IMR-90 (cell line): ENCODE results near the gene ZNF582. TPM values are rescaled to one million over a fixed set of nuclear protein-coding genes. Genes with fewer than 3 reads are reported as not detected.

Experiments used
- ATAC-seq: fragments of 200-7000 bp; cut with Tn5 transposase; 2 replicates; pipeline ENCODE4 v1.9.1; 2020; ENCODE audit warnings: low read depth, mild to moderate bottlenecking, moderate library complexity
- BruUV-seq: library from RNA; stranded (reverse); fragments of 400-500 nt; replicated peaks from 2 replicates; lab custom pipeline; 2021; lab: Mats Ljungman, UMichigan
- CTCF ChIA-PET: fragments of 300-600 bp; formaldehyde crosslinking; extraction: SDS; loops from one replicate; lab custom pipeline; 2021; ENCODE audit warnings: antibody characterized with exemption; lab: Yijun Ruan, JAX
- POLR2A ChIA-PET: fragments of 300-600 bp; sonication (Branson Sonifier 250); formaldehyde crosslinking; loops from one replicate; lab custom pipeline; 2022; ENCODE audit warnings: antibody characterized with exemption; ENCODE audit not compliant: unreplicated experiment; lab: Charles Lee
- DNase-seq: peaks from one replicate; pipeline ENCODE4 v3.0.0; 2013
- H2AFZ ChIP-seq: replicated peaks from 2 replicates; pipeline ENCODE3; 2013; ENCODE audit warnings: low read length, mild to moderate bottlenecking; ENCODE audit not compliant: poor library complexity
- H2AK5ac ChIP-seq: 2 replicates; pipeline ENCODE4 v1.6.1; 2013; ENCODE audit warnings: low read depth, low read length, inconsistent platforms
- H2AK9ac ChIP-seq: replicated peaks from 2 replicates; pipeline ENCODE3; 2013; ENCODE audit warnings: mild to moderate bottlenecking, low read depth, low read length, moderate library complexity; ENCODE audit not compliant: poor library complexity
- H2BK120ac ChIP-seq: 2 replicates; pipeline ENCODE4 v1.6.1; 2013; ENCODE audit warnings: low read depth, low read length, inconsistent platforms
- H2BK15ac ChIP-seq: 3 replicates; pipeline ENCODE4 v1.6.1; 2013; ENCODE audit warnings: low read depth, low read length, inconsistent platforms
- H2BK20ac ChIP-seq: 2 replicates; pipeline ENCODE4 v1.6.1; 2013; ENCODE audit warnings: low read depth, mild to moderate bottlenecking, inconsistent platforms, low read length, moderate library complexity
- H2BK5ac ChIP-seq: 2 replicates; pipeline ENCODE4 v1.6.1; 2013; ENCODE audit warnings: mild to moderate bottlenecking, low read depth, low read length, inconsistent platforms; ENCODE audit not compliant: poor library complexity, severe bottlenecking
- H3K14ac ChIP-seq: replicated peaks from 2 replicates; pipeline ENCODE4 v1.6.1; 2013; ENCODE audit warnings: low read depth, low read length, inconsistent platforms
- H3K18ac ChIP-seq: 2 replicates; pipeline ENCODE4 v1.6.1; 2013; ENCODE audit warnings: low read depth, low read length, control low read depth
- H3K23ac ChIP-seq: 2 replicates; pipeline ENCODE4 v1.6.1; 2013; ENCODE audit warnings: low read depth, low read length, inconsistent platforms
- H3K27ac ChIP-seq: 2 replicates; pipeline ENCODE4 v1.5.1; 2013; ENCODE audit warnings: mild to moderate bottlenecking, control low read depth, low read length; ENCODE audit not compliant: insufficient read depth
- H3K27me3 ChIP-seq: 2 replicates; pipeline ENCODE4 v1.6.1; 2013; ENCODE audit warnings: low read length; ENCODE audit not compliant: control insufficient read depth, insufficient read depth
- H3K36me3 ChIP-seq: 2 replicates; pipeline ENCODE4 v1.6.1; 2013; ENCODE audit warnings: low read length, mixed read lengths; ENCODE audit not compliant: control insufficient read depth, insufficient read depth
- H3K4ac ChIP-seq: 2 replicates; pipeline ENCODE4 v1.6.1; 2013; ENCODE audit warnings: low read depth, low read length, inconsistent platforms
- H3K4me1 ChIP-seq: 2 replicates; pipeline ENCODE4 v1.6.1; 2013; ENCODE audit warnings: low read length, mixed read lengths; ENCODE audit not compliant: control insufficient read depth, insufficient read depth
- H3K4me2 ChIP-seq: 2 replicates; pipeline ENCODE4 v1.6.1; 2013; ENCODE audit warnings: low read depth, mild to moderate bottlenecking, control low read depth, low read length, moderate library complexity
- H3K4me3 ChIP-seq: 2 replicates; pipeline ENCODE4 v1.5.1; 2013; ENCODE audit warnings: low read depth, mild to moderate bottlenecking, control low read depth, low read length, moderate library complexity; ENCODE audit not compliant: insufficient read depth
- H3K56ac ChIP-seq: 2 replicates; pipeline ENCODE4 v1.6.1; 2013; ENCODE audit warnings: low read length, inconsistent platforms; ENCODE audit not compliant: insufficient read depth; ENCODE audit errors: extremely low read depth
- H3K79me1 ChIP-seq, 2 experiments: 2 replicates each; pipeline ENCODE4 v1.6.1; 2013; ENCODE audit warnings: low read length in 2 of 2, inconsistent platforms in 1 of 2, low read depth in 1 of 2
- H3K9ac ChIP-seq: 2 replicates; pipeline ENCODE4 v1.6.1; 2013; ENCODE audit warnings: low read depth, low read length, control low read depth
- H3K9me1 ChIP-seq: 2 replicates; pipeline ENCODE4 v1.6.1; 2013; ENCODE audit warnings: low read length, inconsistent platforms; ENCODE audit not compliant: insufficient read depth
- H3K9me3 ChIP-seq: 2 replicates; pipeline ENCODE4 v1.6.1; 2013; ENCODE audit warnings: low read length; ENCODE audit not compliant: control insufficient read depth, insufficient read depth
- H4K20me1 ChIP-seq: 2 replicates; pipeline ENCODE4 v1.6.1; 2013; ENCODE audit warnings: low read length, inconsistent platforms; ENCODE audit not compliant: insufficient read depth
- H4K5ac ChIP-seq: 2 replicates; pipeline ENCODE4 v1.6.1; 2013; ENCODE audit warnings: mild to moderate bottlenecking, low read depth, low read length, control low read depth
- H4K8ac ChIP-seq, 2 experiments: 2 replicates each; pipeline ENCODE4 v1.6.1; 2013; ENCODE audit warnings: low read depth in 2 of 2, low read length in 2 of 2, control low read depth in 1 of 2, inconsistent platforms in 1 of 2
- H4K91ac ChIP-seq: 2 replicates; pipeline ENCODE4 v1.6.1; 2013; ENCODE audit warnings: low read depth, low read length, inconsistent platforms; ENCODE audit not compliant: insufficient read depth
- BHLHE40 ChIP-seq: fragments of 150-350 bp; IDR thresholded peaks from 2 replicates; pipeline ENCODE4 v1.6.1; 2016; ENCODE audit warnings: mild to moderate bottlenecking, low read depth, low read length
- CEBPB ChIP-seq: IDR thresholded peaks from 2 replicates; pipeline ENCODE4 v1.6.1; 2012; ENCODE audit warnings: low read depth, low read length, improper control_type of control experiment
- CHD1 ChIP-seq: IDR thresholded peaks from 2 replicates; pipeline ENCODE4 v1.6.1; 2012; ENCODE audit warnings: low read depth, low read length, improper control_type of control experiment
- CTCF ChIP-seq: conservative IDR thresholded peaks from 2 replicates; pipeline ENCODE4 v1.5.1; 2012; ENCODE audit warnings: mild to moderate bottlenecking, low read depth, low read length, improper control_type of control experiment
- FOS ChIP-seq: fragments of 150-350 bp; IDR thresholded peaks from 2 replicates; pipeline ENCODE4 v1.6.1; 2016; ENCODE audit warnings: low read depth, low read length
- MAZ ChIP-seq: IDR thresholded peaks from 2 replicates; pipeline ENCODE4 v1.6.1; 2012; ENCODE audit warnings: low read depth, mild to moderate bottlenecking, low read length, improper control_type of control experiment, moderate library complexity, borderline replicate concordance
- MXI1 ChIP-seq: IDR thresholded peaks from 2 replicates; pipeline ENCODE4 v1.6.1; 2012; ENCODE audit warnings: low read depth, mild to moderate bottlenecking, low read length, moderate library complexity, borderline replicate concordance
- POLR2A ChIP-seq: IDR thresholded peaks from 2 replicates; pipeline ENCODE4 v1.6.1; 2012; ENCODE audit warnings: mild to moderate bottlenecking, low read depth, low read length
- RAD21 ChIP-seq: IDR thresholded peaks from 2 replicates; pipeline ENCODE4 v1.6.1; 2012; ENCODE audit warnings: low read length, improper control_type of control experiment
- RCOR1 ChIP-seq: IDR thresholded peaks from 2 replicates; pipeline ENCODE4 v1.6.1; 2012; ENCODE audit warnings: mild to moderate bottlenecking, low read length, improper control_type of control experiment; ENCODE audit not compliant: insufficient replicate concordance
- RFX5 ChIP-seq: IDR thresholded peaks from 2 replicates; pipeline ENCODE4 v1.8.0; 2012; ENCODE audit warnings: low read depth, mild to moderate bottlenecking, low read length, moderate library complexity
- SMC3 ChIP-seq: fragments of 150-350 bp; IDR thresholded peaks from 2 replicates; pipeline ENCODE4 v1.6.1; 2016; ENCODE audit warnings: low read depth, mild to moderate bottlenecking, antibody characterized with exemption, low read length, moderate library complexity
- USF2 ChIP-seq: fragments of 150-350 bp; IDR thresholded peaks from 2 replicates; pipeline ENCODE4 v1.6.1; 2017; ENCODE audit warnings: mild to moderate bottlenecking, antibody characterized with exemption, low read length, low read depth
- WGBS, 2 experiments: methylation state at CpG; one replicate each; pipeline versions ENCODE4 v1.1.5 to v1.1.7; 2013; ENCODE audit warnings: missing lambda C conversion rate in 2 of 2; ENCODE audit not compliant: insufficient read length in 1 of 2; ENCODE audit errors: extremely low coverage in 2 of 2; 5-methylcytosine and 5-hydroxymethylcytosine counted together
- dilution Hi-C: fragments of 300-500 bp; cut with HindIII; formaldehyde crosslinking; loops from one replicate; pipeline ENCODE4 v1.14.3; 2018; ENCODE audit warnings: low sequenced_read_pairs; ENCODE audit not compliant: unreplicated experiment
- in situ Hi-C: fragments of 300-500 bp; cut with MboI; formaldehyde crosslinking; loops from 3 replicates; pipeline ENCODE4 v1.14.3; 2019; ENCODE audit warnings: low sequenced_read_pairs, inconsistent platforms, mixed read lengths
- intact Hi-C: fragments of 100-400 bp; cut with micrococcal nuclease; formaldehyde crosslinking; loops from 2 replicates; pipeline ENCODE4 v1.10.0; 2022
- polyA plus RNA-seq, 3 experiments: library from polyadenylated mRNA; depleted of rRNA; stranded (reverse); fragments of >200 nt; gene quantifications; 2 replicates each; pipeline ENCODE4 v1.2.3, GENCODE V29; 2012; ENCODE audit warnings: low replicate concordance in 1 of 3
- total RNA-seq: library from RNA; depleted of rRNA; stranded (reverse); fragments of >200 nt; gene quantifications from 2 replicates; pipeline ENCODE4 v1.2.3, GENCODE V29; 2012

Gene ZNF582
- total and polyA plus RNA-seq, 2 of the 4 experiments (the other 2 are of a cell fraction): 1.6 to 1.8 TPM

- Histone ChIP-seq H3K9ac (no peak overlapping the region), H2BK5ac (no peak overlapping the region), H3K27me3 (no peaks in the 10 kb centered on the region), H2BK20ac (no peak overlapping the region), H2AK9ac (no peak overlapping the region), H3K27ac (no peak overlapping the region), H4K20me1 (no peaks in the 10 kb centered on the region), H3K23ac (no peak overlapping the region), H3K4me1 (no peaks in the 10 kb centered on the region), H2BK120ac (no peak overlapping the region), H3K79me1 (no peaks in the 10 kb centered on the region), H4K8ac (no peak overlapping the region), H2AFZ (no peak overlapping the region), H3K4me3 (no peak overlapping the region), H3K9me3 (peaks cover 44% of the 10 kb centered on the region), H2BK15ac (no peak overlapping the region), H2AK5ac (no peak overlapping the region), H3K14ac (no peak overlapping the region), H3K4me2 (no peak overlapping the region), H4K5ac (no peak overlapping the region), H3K9me1 (no peaks in the 10 kb centered on the region), H3K4ac (no peak overlapping the region), H3K56ac (no peak overlapping the region), H3K18ac (no peak overlapping the region), H3K36me3 (0 out of 2 replicates have a peak, but pooled peaks cover 1% of the 10 kb centered on the region), H4K91ac (no peak overlapping the region)
- TF ChIP-seq RAD21 (no peak), RFX5 (no peak), USF2 (no peak), POLR2A (no peak), FOS (no peak), MAZ (no peak), CHD1 (no peak), CTCF (no peak), SMC3 (no peak), BHLHE40 (no peak), RCOR1 (no peak), MXI1 (no peak), CEBPB (no peak)
- dilution Hi-C loops: no loop called here
- no TSS peak for BruUV-seq
- DNase-seq (no peak), ATAC-seq (no peak)
- no CpG with 5 or more reads among the region's 8 CpGs for WGBS, 2 experiments
- POLR2A ChIA-PET: no interaction called here
- intact Hi-C loops: no loop called here
- in situ Hi-C loops: no loop called here
- CTCF ChIA-PET: no interaction called here
Measured at GRCh38 chr19:56441206-56441792, 48.0 kb upstream of the ZNF582 start.
